GM12878 (cell line): ENCODE data around the gene ARHGEF1. TPM values are rescaled to one million over a fixed set of nuclear protein-coding genes. Genes with fewer than 3 reads are reported as not detected.

Experiments used
- ATAC-seq: fragments of 200-7000 bp; cut with Tn5 transposase; 3 replicates; pipeline ENCODE4 v1.9.1; 2020; ENCODE audit warnings: mild to moderate bottlenecking, moderate library complexity
- BruUV-seq: library from RNA; stranded (reverse); fragments of 400-500 nt; replicated peaks from 2 replicates; lab custom pipeline; 2021; lab: Mats Ljungman, UMichigan
- CTCF ChIA-PET: fragments of 300-600 bp; sonication (Branson Sonifier 250); formaldehyde crosslinking; extraction: SDS; loops from one replicate; lab custom pipeline; 2021; ENCODE audit warnings: inconsistent platforms; lab: Yijun Ruan, JAX
- POLR2A ChIA-PET: fragments of 350-600 bp; formaldehyde crosslinking; extraction: SDS; loops from one replicate; lab custom pipeline; 2021; ENCODE audit warnings: inconsistent platforms; lab: Charles Lee
- RAD21 ChIA-PET: fragments of 300-600 bp; sonication (Branson Sonifier 250); formaldehyde crosslinking; loops from one replicate; lab custom pipeline; 2023; ENCODE audit warnings: antibody characterized with exemption; ENCODE audit not compliant: unreplicated experiment; lab: Charles Lee
- SMC1A ChIA-PET: fragments of 300-600 bp; sonication (Branson Sonifier 250); formaldehyde crosslinking; loops from one replicate; lab custom pipeline; 2023; ENCODE audit not compliant: unreplicated experiment, uncharacterized antibody; lab: Charles Lee
- DNase-seq: peaks from one replicate; pipeline ENCODE4 v3.0.0-alpha.2; 2011; ENCODE audit warnings: low read depth, low spot score
- FAIRE-seq: peaks from 3 replicates; lab custom pipeline; 2011; peaks lifted over from hg19 to GRCh38; lab: Jason Lieb, UNC
- H2AFZ ChIP-seq: 2 replicates; pipeline ENCODE4 v1.6.0; 2011; ENCODE audit warnings: low read depth, low read length, control low read depth; ENCODE audit not compliant: control insufficient read depth
- H3K27ac ChIP-seq: 2 replicates; pipeline ENCODE4 v1.5.1; 2011; ENCODE audit warnings: control low read depth; ENCODE audit not compliant: control insufficient read depth, insufficient read depth
- H3K27me3 ChIP-seq, 2 experiments: replicated peaks in 1 of 2; 2 replicates each; pipeline versions ENCODE4 v1.6.0 to v1.6.1; 2011; ENCODE audit warnings: low read length in 1 of 2; ENCODE audit not compliant: control insufficient read depth in 2 of 2, insufficient read depth in 2 of 2
- H3K36me3 ChIP-seq, 2 experiments: 2 replicates each; pipeline ENCODE4 v1.5.1; 2011; ENCODE audit warnings: low read length in 1 of 2; ENCODE audit not compliant: control insufficient read depth in 2 of 2, insufficient read depth in 2 of 2
- H3K4me1 ChIP-seq: 2 replicates; pipeline ENCODE4 v1.6.1; 2011; ENCODE audit warnings: mild to moderate bottlenecking, low read length, moderate library complexity, mixed read lengths; ENCODE audit not compliant: control insufficient read depth, insufficient read depth
- H3K4me2 ChIP-seq: 2 replicates; pipeline ENCODE4 v1.6.0; 2011; ENCODE audit warnings: control low read depth; ENCODE audit not compliant: control insufficient read depth, insufficient read depth
- H3K4me3 ChIP-seq: fragments of 200-600 bp; sonication (generic); 2 replicates; pipeline ENCODE4 v1.5.1; 2016
- H3K79me2 ChIP-seq: 2 replicates; pipeline ENCODE4 v1.6.0; 2011; ENCODE audit warnings: low read length; ENCODE audit not compliant: control insufficient read depth, insufficient read depth
- H3K9ac ChIP-seq: 2 replicates; pipeline ENCODE4 v1.8.0; 2011; ENCODE audit warnings: low read length, control low read depth, mixed read lengths; ENCODE audit not compliant: control insufficient read depth, insufficient read depth
- H3K9me3 ChIP-seq: replicated peaks from 3 replicates; pipeline ENCODE4 v1.5.1; 2011; ENCODE audit warnings: mild to moderate bottlenecking, low read length; ENCODE audit not compliant: control insufficient read depth, insufficient read depth
- H4K20me1 ChIP-seq: 2 replicates; pipeline ENCODE4 v1.6.0; 2011; ENCODE audit not compliant: control insufficient read depth, insufficient read depth
- CHD1 ChIP-seq: IDR thresholded peaks from 2 replicates; pipeline ENCODE4 v1.6.1; 2012; ENCODE audit warnings: low read depth, low read length, improper control_type of control experiment
- FOXM1 ChIP-seq: IDR thresholded peaks from 2 replicates; pipeline ENCODE4 v1.6.1; 2012; ENCODE audit warnings: low read depth, mild to moderate bottlenecking, inconsistent platforms, low read length, moderate library complexity
- PAX5 ChIP-seq: IDR thresholded peaks from 2 replicates; pipeline ENCODE4 v1.6.1; 2011; ENCODE audit warnings: low read depth, low read length, borderline replicate concordance
- POU2F2 ChIP-seq: IDR thresholded peaks from 3 replicates; pipeline ENCODE4 v1.6.1; 2011; ENCODE audit warnings: low read depth, mild to moderate bottlenecking, low read length, borderline replicate concordance
- RAD51 ChIP-seq: fragments of 450-650 bp; IDR thresholded peaks from 2 replicates; pipeline ENCODE4 v1.6.1; 2016; ENCODE audit warnings: moderate library complexity, mild to moderate bottlenecking, inconsistent platforms
- SMARCA5 ChIP-seq: fragments of 450-650 bp; IDR thresholded peaks from 2 replicates; pipeline ENCODE4 v1.6.1; 2017; ENCODE audit warnings: mild to moderate bottlenecking
- WGBS: methylation state at CpG from one replicate; pipeline ENCODE4 v1.1.6; 2016; ENCODE audit warnings: low lambda C conversion rate; ENCODE audit not compliant: insufficient replicate concordance, insufficient coverage; ENCODE audit errors: missing lambda C conversion rate; 5-methylcytosine and 5-hydroxymethylcytosine counted together
- in situ Hi-C: fragments of 300-500 bp; cut with MboI; formaldehyde crosslinking; loops from 9 replicates; pipeline ENCODE4 v1.14.3; 2018; ENCODE audit warnings: mixed read lengths
- intact Hi-C: fragments of 100-400 bp; cut with micrococcal nuclease; formaldehyde crosslinking; loops from one replicate; pipeline ENCODE4 v1.14.2; 2022; ENCODE audit not compliant: unreplicated experiment
- polyA plus RNA-seq, 11 experiments: library from polyadenylated mRNA; depleted of rRNA in 4 of 11; unstranded in 6 of 11; stranded (reverse) in 5 of 11; fragments of >200 nt; fragmentation: Nextera tagmentation in 4 of 11; fragmentation: Illumina TruSeq in 1 of 11; extraction: Ambion mirVana in 4 of 11; extraction: Trizol in 1 of 11; gene quantifications; 1 replicate in 1 of 11; 2 replicates in 10 of 11; pipeline versions ENCODE4 v1.2.1 to v1.2.3, GENCODE V29; 2011 to 2016; ENCODE audit warnings: inconsistent platforms in 2 of 11, missing spikeins in 2 of 11, low read depth in 1 of 11
- total RNA-seq, 4 experiments: library from RNA; depleted of rRNA in 3 of 4; stranded (reverse); fragments of >200 nt in 3 of 4; fragmentation: Illumina TruSeq in 1 of 4; extraction: Trizol in 1 of 4; gene quantifications; 2 replicates each; pipeline versions ENCODE4 v1.2.1 to v1.2.3, GENCODE V29; 2013 to 2021
- TF ChIP-seq, protein P1 (sequence below): IDR thresholded peaks from 2 replicates; pipeline ENCODE4 v1.6.1; 2012; ENCODE audit warnings: low read depth, low read length, improper control_type of control experiment
- TF ChIP-seq, protein P2 (sequence below): fragments of 450-650 bp; IDR thresholded peaks from 2 replicates; pipeline ENCODE4 v1.6.1; 2017; ENCODE audit warnings: borderline replicate concordance
- TF ChIP-seq, protein P3 (sequence below): IDR thresholded peaks from 2 replicates; pipeline ENCODE4 v1.6.1; 2012; ENCODE audit warnings: low read depth, low read length, improper control_type of control experiment
- TF ChIP-seq, protein P4 (sequence below): IDR thresholded peaks from 2 replicates; pipeline ENCODE4 v1.6.1; 2012; ENCODE audit warnings: improper control_type of control experiment, low read depth, low read length; ENCODE audit not compliant: insufficient replicate concordance
- TF ChIP-seq, protein P5 (sequence below): fragments of 450-650 bp; IDR thresholded peaks from 2 replicates; pipeline ENCODE4 v1.6.1; 2018; ENCODE audit warnings: borderline replicate concordance, mild to moderate bottlenecking; ENCODE audit not compliant: partially characterized antibody

The ARHGEF1 gene
- total and polyA plus RNA-seq, 10 of the 15 experiments (the other 5 are each of a cell fraction or from before 2014, with no cell fraction given), result 1.2 to 207 (median 53.9) TPM

DNA sequence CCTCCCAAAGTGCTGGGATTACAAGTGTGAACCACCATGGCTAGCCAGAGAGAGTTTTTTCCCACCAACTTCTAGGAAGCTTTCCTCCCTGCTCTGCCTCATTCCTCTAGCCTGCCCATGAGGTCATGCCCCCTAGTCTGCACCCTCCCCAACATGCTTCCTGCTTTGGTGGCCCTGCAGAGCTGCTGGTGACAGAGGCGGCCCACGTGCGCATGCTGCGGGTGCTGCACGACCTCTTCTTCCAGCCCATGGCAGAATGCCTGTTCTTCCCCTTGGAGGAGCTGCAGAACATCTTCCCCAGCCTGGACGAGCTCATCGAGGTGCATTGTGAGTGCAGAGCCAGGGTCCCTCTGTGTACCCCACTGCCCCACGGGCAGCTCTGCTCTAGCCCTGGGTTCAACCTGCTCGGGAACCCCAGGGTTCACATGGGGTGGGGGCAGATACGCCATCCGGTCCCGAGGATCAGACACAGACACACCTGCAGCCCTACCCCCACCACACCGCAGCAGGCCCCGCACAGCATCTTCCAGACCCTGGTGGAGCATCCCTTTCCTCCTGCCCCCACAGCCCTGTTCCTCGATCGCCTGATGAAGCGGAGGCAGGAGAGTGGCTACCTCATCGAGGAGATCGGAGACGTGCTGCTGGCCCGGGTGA lies 18.9 kb downstream of the ARHGEF1 start:
- CTCF ChIA-PET, result interaction anchor here (1.0 kb wide), 1 partner anchor 56 kb away, joined by 3 read pairs; no protein-coding TSS in a partner anchor
- in situ Hi-C loops, result no loop called here
- BruUV-seq, result no TSS peak

More for the DNA sequence above, 18.9 kb downstream of the ARHGEF1 start:
- no peak overlapping the region for H3K4me3 ChIP-seq
- peaks cover 27 to 46% of the 10 kb centered on the region in 2 experiments; a peak in 3 of 4 replicates for H3K36me3 ChIP-seq
- H4K20me1 ChIP-seq, result no peaks in the 10 kb centered on the region
- no peak overlapping the region for H2AFZ ChIP-seq
- no peak overlapping the region for H3K27ac ChIP-seq
- WGBS, result 95% methylated on average over 21 of the region's 21 CpGs
- POLR2A ChIA-PET, result no interaction called here
- H3K4me2 ChIP-seq, result no peak overlapping the region
- no peak for TF ChIP-seq CHD1
- no peak for TF ChIP-seq POU2F2
- TF ChIP-seq, protein P1, sequence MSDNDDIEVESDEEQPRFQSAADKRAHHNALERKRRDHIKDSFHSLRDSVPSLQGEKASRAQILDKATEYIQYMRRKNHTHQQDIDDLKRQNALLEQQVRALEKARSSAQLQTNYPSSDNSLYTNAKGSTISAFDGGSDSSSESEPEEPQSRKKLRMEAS, result no peak
- TF ChIP-seq, protein P2, sequence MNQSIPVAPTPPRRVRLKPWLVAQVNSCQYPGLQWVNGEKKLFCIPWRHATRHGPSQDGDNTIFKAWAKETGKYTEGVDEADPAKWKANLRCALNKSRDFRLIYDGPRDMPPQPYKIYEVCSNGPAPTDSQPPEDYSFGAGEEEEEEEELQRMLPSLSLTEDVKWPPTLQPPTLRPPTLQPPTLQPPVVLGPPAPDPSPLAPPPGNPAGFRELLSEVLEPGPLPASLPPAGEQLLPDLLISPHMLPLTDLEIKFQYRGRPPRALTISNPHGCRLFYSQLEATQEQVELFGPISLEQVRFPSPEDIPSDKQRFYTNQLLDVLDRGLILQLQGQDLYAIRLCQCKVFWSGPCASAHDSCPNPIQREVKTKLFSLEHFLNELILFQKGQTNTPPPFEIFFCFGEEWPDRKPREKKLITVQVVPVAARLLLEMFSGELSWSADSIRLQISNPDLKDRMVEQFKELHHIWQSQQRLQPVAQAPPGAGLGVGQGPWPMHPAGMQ, result no peak
- no peak for TF ChIP-seq PAX5
- TF ChIP-seq, protein P3, sequence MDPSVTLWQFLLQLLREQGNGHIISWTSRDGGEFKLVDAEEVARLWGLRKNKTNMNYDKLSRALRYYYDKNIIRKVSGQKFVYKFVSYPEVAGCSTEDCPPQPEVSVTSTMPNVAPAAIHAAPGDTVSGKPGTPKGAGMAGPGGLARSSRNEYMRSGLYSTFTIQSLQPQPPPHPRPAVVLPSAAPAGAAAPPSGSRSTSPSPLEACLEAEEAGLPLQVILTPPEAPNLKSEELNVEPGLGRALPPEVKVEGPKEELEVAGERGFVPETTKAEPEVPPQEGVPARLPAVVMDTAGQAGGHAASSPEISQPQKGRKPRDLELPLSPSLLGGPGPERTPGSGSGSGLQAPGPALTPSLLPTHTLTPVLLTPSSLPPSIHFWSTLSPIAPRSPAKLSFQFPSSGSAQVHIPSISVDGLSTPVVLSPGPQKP, result no peak
- TF ChIP-seq, protein P4, sequence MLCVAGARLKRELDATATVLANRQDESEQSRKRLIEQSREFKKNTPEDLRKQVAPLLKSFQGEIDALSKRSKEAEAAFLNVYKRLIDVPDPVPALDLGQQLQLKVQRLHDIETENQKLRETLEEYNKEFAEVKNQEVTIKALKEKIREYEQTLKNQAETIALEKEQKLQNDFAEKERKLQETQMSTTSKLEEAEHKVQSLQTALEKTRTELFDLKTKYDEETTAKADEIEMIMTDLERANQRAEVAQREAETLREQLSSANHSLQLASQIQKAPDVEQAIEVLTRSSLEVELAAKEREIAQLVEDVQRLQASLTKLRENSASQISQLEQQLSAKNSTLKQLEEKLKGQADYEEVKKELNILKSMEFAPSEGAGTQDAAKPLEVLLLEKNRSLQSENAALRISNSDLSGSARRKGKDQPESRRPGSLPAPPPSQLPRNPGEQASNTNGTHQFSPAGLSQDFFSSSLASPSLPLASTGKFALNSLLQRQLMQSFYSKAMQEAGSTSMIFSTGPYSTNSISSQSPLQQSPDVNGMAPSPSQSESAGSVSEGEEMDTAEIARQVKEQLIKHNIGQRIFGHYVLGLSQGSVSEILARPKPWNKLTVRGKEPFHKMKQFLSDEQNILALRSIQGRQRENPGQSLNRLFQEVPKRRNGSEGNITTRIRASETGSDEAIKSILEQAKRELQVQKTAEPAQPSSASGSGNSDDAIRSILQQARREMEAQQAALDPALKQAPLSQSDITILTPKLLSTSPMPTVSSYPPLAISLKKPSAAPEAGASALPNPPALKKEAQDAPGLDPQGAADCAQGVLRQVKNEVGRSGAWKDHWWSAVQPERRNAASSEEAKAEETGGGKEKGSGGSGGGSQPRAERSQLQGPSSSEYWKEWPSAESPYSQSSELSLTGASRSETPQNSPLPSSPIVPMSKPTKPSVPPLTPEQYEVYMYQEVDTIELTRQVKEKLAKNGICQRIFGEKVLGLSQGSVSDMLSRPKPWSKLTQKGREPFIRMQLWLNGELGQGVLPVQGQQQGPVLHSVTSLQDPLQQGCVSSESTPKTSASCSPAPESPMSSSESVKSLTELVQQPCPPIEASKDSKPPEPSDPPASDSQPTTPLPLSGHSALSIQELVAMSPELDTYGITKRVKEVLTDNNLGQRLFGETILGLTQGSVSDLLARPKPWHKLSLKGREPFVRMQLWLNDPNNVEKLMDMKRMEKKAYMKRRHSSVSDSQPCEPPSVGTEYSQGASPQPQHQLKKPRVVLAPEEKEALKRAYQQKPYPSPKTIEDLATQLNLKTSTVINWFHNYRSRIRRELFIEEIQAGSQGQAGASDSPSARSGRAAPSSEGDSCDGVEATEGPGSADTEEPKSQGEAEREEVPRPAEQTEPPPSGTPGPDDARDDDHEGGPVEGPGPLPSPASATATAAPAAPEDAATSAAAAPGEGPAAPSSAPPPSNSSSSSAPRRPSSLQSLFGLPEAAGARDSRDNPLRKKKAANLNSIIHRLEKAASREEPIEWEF, result no peak
- TF ChIP-seq SMARCA5, result no peak
- TF ChIP-seq RAD51, result no peak
- TF ChIP-seq, protein P5, sequence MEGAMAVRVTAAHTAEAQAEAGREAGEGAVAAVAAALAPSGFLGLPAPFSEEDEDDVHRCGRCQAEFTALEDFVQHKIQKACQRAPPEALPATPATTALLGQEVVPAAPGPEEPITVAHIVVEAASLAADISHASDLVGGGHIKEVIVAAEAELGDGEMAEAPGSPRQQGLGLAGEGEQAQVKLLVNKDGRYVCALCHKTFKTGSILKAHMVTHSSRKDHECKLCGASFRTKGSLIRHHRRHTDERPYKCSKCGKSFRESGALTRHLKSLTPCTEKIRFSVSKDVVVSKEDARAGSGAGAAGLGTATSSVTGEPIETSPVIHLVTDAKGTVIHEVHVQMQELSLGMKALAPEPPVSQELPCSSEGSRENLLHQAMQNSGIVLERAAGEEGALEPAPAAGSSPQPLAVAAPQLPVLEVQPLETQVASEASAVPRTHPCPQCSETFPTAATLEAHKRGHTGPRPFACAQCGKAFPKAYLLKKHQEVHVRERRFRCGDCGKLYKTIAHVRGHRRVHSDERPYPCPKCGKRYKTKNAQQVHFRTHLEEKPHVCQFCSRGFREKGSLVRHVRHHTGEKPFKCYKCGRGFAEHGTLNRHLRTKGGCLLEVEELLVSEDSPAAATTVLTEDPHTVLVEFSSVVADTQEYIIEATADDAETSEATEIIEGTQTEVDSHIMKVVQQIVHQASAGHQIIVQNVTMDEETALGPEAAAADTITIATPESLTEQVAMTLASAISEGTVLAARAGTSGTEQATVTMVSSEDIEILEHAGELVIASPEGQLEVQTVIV, result no peak
- TF ChIP-seq FOXM1, result no peak
- no peak for DNase-seq
- no peaks in the 10 kb centered on the region for H3K4me1 ChIP-seq
- no peak for FAIRE-seq
- no peak for ATAC-seq
- RAD21 ChIA-PET, result no interaction called here
- no peaks in the 10 kb centered on the region for H3K27me3 ChIP-seq
- intact Hi-C loops, result no loop called here
- no peaks in the 10 kb centered on the region for H3K9me3 ChIP-seq
- SMC1A ChIA-PET, result no interaction called here
- H3K79me2 ChIP-seq, result no peaks in the 10 kb centered on the region
- no peak overlapping the region for H3K9ac ChIP-seq
